Tibial nerve (tissue), 4 donors: ENCODE measurements around the gene CAD. TPM values are rescaled to one million over a fixed set of nuclear protein-coding genes. Genes with fewer than 3 reads are reported as not detected.

Experiments used
- DNase-seq, 2 donors: peaks; one replicate each; pipeline ENCODE4 v3.0.0-alpha.2; 2019; ENCODE audit warnings: low spot score in 2 of 2
- H3K27ac ChIP-seq, 4 donors: fragments of 200-600 bp; sonication (generic) in 3 of 4; one replicate each; pipeline ENCODE4 v1.5.1; 2017 to 2019; ENCODE audit warnings: mild to moderate bottlenecking in 1 of 4
- H3K27me3 ChIP-seq, 2 donors: fragments of 200-600 bp; sonication (generic) in 1 of 2; one replicate each; pipeline versions ENCODE4 v1.5.1 to v1.6.0; 2017 to 2019
- H3K36me3 ChIP-seq, 3 donors: fragments of 200-600 bp; sonication (generic); one replicate each; pipeline ENCODE4 v1.5.1; 2018 to 2019
- H3K4me1 ChIP-seq, 4 donors: fragments of 200-600 bp; sonication (generic) in 3 of 4; one replicate each; pipeline ENCODE4 v1.5.1; 2017 to 2019
- H3K4me3 ChIP-seq, 4 donors: fragments of 200-600 bp; sonication (generic) in 3 of 4; one replicate each; pipeline ENCODE4 v1.5.1; 2017 to 2019; ENCODE audit warnings: mild to moderate bottlenecking in 1 of 4, moderate library complexity in 1 of 4
- H3K9me3 ChIP-seq, 4 donors: fragments of 200-600 bp; sonication (generic) in 3 of 4; one replicate each; pipeline ENCODE4 v1.5.1; 2017 to 2019
- CTCF ChIP-seq, 5 experiments: fragments of 200-600 bp in 3 of 5; fragments of 450-650 bp in 2 of 5; sonication (generic) in 3 of 5; IDR thresholded peaks; one replicate each; pipeline ENCODE4 v1.5.1; 2016 to 2019; ENCODE audit warnings: antibody characterized with exemption in 5 of 5, mild to moderate bottlenecking in 3 of 5, moderate library complexity in 2 of 5
- EP300 ChIP-seq, 2 donors: sonication (generic); formaldehyde crosslinking; IDR thresholded peaks; one replicate each; pipeline ENCODE4 v1.6.1; 2017; ENCODE audit warnings: antibody characterized with exemption in 2 of 2, mild to moderate bottlenecking in 1 of 2
- POLR2A ChIP-seq, 2 donors: fragments of 450-650 bp; IDR thresholded peaks; one replicate each; pipeline ENCODE4 v1.6.1; 2017; ENCODE audit warnings: antibody characterized with exemption in 2 of 2, mild to moderate bottlenecking in 2 of 2, moderate library complexity in 2 of 2
- WGBS, 2 donors: methylation state at CpG; one replicate each; pipeline ENCODE4 v1.1.5; 2018; 5-methylcytosine and 5-hydroxymethylcytosine counted together
- total RNA-seq, 4 donors: library from RNA; depleted of rRNA; stranded (reverse); fragments of >200 nt; gene quantifications; one replicate each; pipeline ENCODE4 v1.1.0, GENCODE V29; 2016

The CAD gene
- total RNA-seq, 4 donors from 2014 or later: 18.6 to 69.6 (median 32.9) TPM

GRCh38 chr2:27249891-27250651 lies 32.9 kb downstream of the CAD start:
- Histone ChIP-seq H3K27ac (no peak overlapping the region), H3K27me3 (peaks cover 0 to 51% of the 10 kb centered on the region in 2 donors)
- TF ChIP-seq CTCF (IDR thresholded peaks at IDR 0.05) (peak; percentile 21 to 57 (median 48)), EP300 (IDR thresholded peaks at IDR 0.05) (no peak)

GRCh38 chr2:27250652-27251379 lies 33.6 kb downstream of the CAD start:
- no peak for DNase-seq
- Histone ChIP-seq H3K9me3 (no peaks in the 10 kb centered on the region), H3K4me3 (no peak overlapping the region), H3K27me3 (peaks cover 0 to 56% of the 10 kb centered on the region in 2 donors), H3K27ac (no peak overlapping the region), H3K36me3 (no peaks in the 10 kb centered on the region), H3K4me1 (peaks cover 0 to 7% (median 0%) of the 10 kb centered on the region in 4 donors)
- no peak for TF ChIP-seq EP300 (IDR thresholded peaks at IDR 0.05)
- 63 to 68% methylated on average over 13 of the region's 13 CpGs for WGBS, 2 donors

More at GRCh38 chr2:27249891-27250651, 32.9 kb downstream of the CAD start:
- Histone ChIP-seq H3K36me3 (no peaks in the 10 kb centered on the region), H3K9me3 (no peaks in the 10 kb centered on the region), H3K4me3 (no peak overlapping the region), H3K4me1 (peaks cover 0 to 7% (median 0%) of the 10 kb centered on the region in 4 donors)
- DNase-seq: no peak
- 30 to 39% methylated on average over 14 to 22 of the region's 22 CpGs for WGBS, 2 donors

- no peaks in the 10 kb centered on the region for H3K36me3 ChIP-seq
- peaks cover 0 to 7% (median 0%) of the 10 kb centered on the region in 4 donors for H3K4me1 ChIP-seq
- 75 to 82% methylated on average over 13 of the region's 13 CpGs for WGBS, 2 donors
- TF ChIP-seq CTCF (IDR thresholded peaks at IDR 0.05) (no peak), EP300 (IDR thresholded peaks at IDR 0.05) (no peak), POLR2A (IDR thresholded peaks at IDR 0.05) (no peak)
- no peak overlapping the region for H3K4me3 ChIP-seq
- peaks cover 0 to 63% of the 10 kb centered on the region in 2 donors for H3K27me3 ChIP-seq
- no peaks in the 10 kb centered on the region for H3K9me3 ChIP-seq
- H3K27ac ChIP-seq: no peak overlapping the region
- no peak for DNase-seq
Measured at GRCh38 chr2:27251766-27252165, 34.6 kb downstream of the CAD start.

- TF ChIP-seq POLR2A (IDR thresholded peaks at IDR 0.05): no peak
- no peak for TF ChIP-seq CTCF (IDR thresholded peaks at IDR 0.05)
- no peak for TF ChIP-seq EP300 (IDR thresholded peaks at IDR 0.05)
- H3K4me3 ChIP-seq: no peak overlapping the region
- peaks cover 0 to 5% (median 0%) of the 10 kb centered on the region in 4 donors for H3K4me1 ChIP-seq
- H3K27ac ChIP-seq: no peak overlapping the region
- H3K9me3 ChIP-seq: no peaks in the 10 kb centered on the region
- 43 to 46% methylated on average over 13 of the region's 13 CpGs for WGBS, 2 donors
- no peak for DNase-seq
- peaks cover 0 to 89% of the 10 kb centered on the region in 2 donors for H3K27me3 ChIP-seq
- no peaks in the 10 kb centered on the region for H3K36me3 ChIP-seq
Measured at GRCh38 chr2:27255187-27255586, 38.0 kb downstream of the CAD start.

GRCh38 chr2:27255660-27256059 lies 38.5 kb downstream of the CAD start:
- 25 to 31% methylated on average over 1 of the region's 1 CpG for WGBS, 2 donors
- Histone ChIP-seq H3K4me1 (peaks cover 0 to under 1% (median 0%) of the 10 kb centered on the region in 4 donors), H3K9me3 (no peaks in the 10 kb centered on the region), H3K27ac (no peak overlapping the region), H3K36me3 (no peaks in the 10 kb centered on the region), H3K27me3 (peaks cover 0 to 89% of the 10 kb centered on the region in 2 donors), H3K4me3 (no peak overlapping the region)
- no peak for DNase-seq
- TF ChIP-seq CTCF (IDR thresholded peaks at IDR 0.05) (no peak), EP300 (IDR thresholded peaks at IDR 0.05) (no peak), POLR2A (IDR thresholded peaks at IDR 0.05) (no peak)
